WI38 (cell line): ENCODE results near the gene SEPTIN1.
"Not testable (repeated sequence)": the region's sequence is repeated elsewhere in the genome, so short reads cannot be mapped to it uniquely, and the experiment has no call there.

Experiments used
- H3K4me3 ChIP-seq: 2 replicates; pipeline ENCODE4 v1.5.1; 2011; ENCODE audit warnings: low read depth, mild to moderate bottlenecking, control low read depth, low read length
- TF ChIP-seq, protein P1 (sequence below): IDR thresholded peaks from 2 replicates; pipeline ENCODE4 v1.5.1; 2012; ENCODE audit warnings: low read depth, mild to moderate bottlenecking, control low read depth, low read length

The SEPTIN1 gene

GRCh38 chr16:30348929-30349328 lies 33.4 kb downstream of the SEPTIN1 start:
- TF ChIP-seq, protein P1, sequence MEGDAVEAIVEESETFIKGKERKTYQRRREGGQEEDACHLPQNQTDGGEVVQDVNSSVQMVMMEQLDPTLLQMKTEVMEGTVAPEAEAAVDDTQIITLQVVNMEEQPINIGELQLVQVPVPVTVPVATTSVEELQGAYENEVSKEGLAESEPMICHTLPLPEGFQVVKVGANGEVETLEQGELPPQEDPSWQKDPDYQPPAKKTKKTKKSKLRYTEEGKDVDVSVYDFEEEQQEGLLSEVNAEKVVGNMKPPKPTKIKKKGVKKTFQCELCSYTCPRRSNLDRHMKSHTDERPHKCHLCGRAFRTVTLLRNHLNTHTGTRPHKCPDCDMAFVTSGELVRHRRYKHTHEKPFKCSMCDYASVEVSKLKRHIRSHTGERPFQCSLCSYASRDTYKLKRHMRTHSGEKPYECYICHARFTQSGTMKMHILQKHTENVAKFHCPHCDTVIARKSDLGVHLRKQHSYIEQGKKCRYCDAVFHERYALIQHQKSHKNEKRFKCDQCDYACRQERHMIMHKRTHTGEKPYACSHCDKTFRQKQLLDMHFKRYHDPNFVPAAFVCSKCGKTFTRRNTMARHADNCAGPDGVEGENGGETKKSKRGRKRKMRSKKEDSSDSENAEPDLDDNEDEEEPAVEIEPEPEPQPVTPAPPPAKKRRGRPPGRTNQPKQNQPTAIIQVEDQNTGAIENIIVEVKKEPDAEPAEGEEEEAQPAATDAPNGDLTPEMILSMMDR, result no peak
- no peak overlapping the region for H3K4me3 ChIP-seq

GRCh38 chr16:30348113-30348512 lies 34.2 kb downstream of the SEPTIN1 start:
- TF ChIP-seq, protein P1, result no peak
- no peak overlapping the region for H3K4me3 ChIP-seq

DNA sequence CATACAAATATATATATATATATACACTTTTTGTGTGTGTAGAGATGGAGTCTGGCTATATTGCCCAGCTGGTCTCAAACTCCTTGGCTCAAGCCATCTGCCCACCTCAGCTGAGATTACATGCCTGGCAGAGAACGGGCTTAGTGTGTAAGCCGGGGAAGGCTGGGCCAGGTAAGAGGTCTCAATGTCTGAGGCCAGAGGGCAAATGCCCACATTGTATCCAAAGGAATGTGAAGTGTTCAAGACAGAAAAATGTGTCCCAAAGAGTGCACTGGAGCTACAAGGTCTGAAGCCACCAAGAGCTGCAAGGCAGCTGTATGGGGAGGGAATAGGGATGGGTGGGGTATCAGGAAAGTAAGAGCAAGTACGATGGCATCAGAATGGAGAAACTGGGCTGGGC lies 36.1 kb downstream of the SEPTIN1 start:
- no peak overlapping the region for H3K4me3 ChIP-seq
- TF ChIP-seq, protein P1, result no peak

GRCh38 chr16:30343491-30343820 lies 38.9 kb downstream of the SEPTIN1 start:
- not testable (repeated sequence) for H3K4me3 ChIP-seq

DNA sequence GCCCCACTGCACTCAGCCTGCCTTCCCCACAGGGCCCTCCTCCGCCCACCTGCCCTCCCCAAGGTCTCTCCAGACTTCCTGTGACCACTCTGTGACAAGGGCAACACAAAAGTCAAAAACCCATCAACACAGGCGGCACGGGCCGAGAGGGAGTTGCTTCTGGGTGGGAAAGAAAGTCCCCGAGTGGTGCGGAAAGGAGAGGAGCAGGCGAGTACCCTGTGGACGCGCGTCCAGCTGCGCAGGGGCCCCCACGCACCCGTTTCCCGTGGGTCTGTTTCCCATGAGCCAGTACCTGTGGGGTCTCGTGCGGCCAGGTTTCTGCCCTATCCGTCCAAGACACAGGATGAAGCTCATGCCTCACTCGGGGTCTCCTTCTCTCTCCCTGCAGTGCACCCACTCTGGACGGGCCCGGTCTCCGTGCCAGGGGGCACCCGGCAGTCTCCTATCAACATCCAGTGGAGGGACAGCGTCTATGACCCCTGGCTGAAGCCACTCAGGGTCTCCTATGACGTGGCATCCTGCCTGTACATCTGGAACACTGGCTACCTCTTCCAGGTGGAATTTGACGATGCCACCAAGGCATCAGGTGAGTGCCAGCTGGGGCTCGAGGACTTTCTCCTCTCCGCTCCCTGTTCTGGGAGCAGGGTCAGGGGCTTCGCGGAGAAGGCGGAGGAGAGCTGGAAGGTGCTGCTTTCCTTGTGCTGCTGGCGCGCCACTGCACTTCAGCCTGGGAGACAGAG lies 39.4 kb downstream of the SEPTIN1 start:
- H3K4me3 ChIP-seq, result no peak overlapping the region
- TF ChIP-seq, protein P1, result no peak

DNA sequence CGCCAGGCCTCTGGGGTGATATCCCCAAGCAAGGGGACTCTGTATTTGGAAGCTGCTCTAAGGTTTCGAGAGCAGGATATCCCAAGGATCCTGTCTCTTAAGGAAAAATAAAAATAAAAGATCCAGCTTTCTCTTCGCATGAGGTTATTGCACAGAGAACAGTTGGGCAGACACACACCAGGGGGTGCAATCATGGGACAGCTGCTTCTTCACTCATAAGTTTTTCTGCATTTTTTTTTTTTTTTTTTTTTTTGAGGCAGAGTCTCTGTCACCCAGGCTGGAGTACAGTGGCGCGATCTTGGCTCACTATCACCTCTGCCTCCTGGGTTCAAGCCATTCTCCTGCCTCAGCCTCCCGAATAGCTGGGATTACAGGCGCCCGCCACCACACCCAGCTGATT lies 40.4 kb downstream of the SEPTIN1 start:
- not testable (repeated sequence) for H3K4me3 ChIP-seq

DNA sequence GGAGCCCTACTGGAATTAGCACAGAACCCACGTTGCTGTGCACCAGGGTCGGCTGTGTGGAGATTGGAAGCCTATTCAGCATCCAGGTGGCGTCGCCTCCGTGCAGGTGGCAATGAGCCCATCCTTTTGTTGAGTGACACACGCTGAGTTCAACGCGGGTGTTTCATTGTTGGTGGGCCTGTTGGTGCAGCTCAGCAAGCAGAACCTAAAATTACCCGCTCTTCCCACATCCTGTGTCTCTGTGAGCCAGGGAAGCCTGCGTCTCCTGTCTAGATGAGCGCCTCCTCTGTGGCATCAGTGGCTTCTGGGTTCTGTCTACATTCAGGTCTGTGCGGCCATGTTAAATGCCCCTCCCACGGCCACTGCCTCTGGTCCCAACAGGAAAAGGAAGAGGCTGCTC lies 41.7 kb downstream of the SEPTIN1 start:
- H3K4me3 ChIP-seq, result no peak overlapping the region
- TF ChIP-seq, protein P1, result no peak

- H3K4me3 ChIP-seq, result not testable (repeated sequence)
Measured at GRCh38 chr16:30338715-30339114, 43.6 kb downstream of the SEPTIN1 start.

GRCh38 chr16:30337964-30338357 lies 44.4 kb downstream of the SEPTIN1 start:
- H3K4me3 ChIP-seq, result not testable (repeated sequence)
